GM18867 (cell line): ENCODE measurements around the gene TRIM3.

ENCODE experiments used
- ATAC-seq: cut with Tn5 transposase; IDR thresholded peaks from one replicate; pipeline ENCODE4 v1.9.1; 2021; ENCODE audit warnings: mild to moderate bottlenecking, moderate library complexity; ENCODE audit not compliant: unreplicated experiment

Gene TRIM3

DNA sequence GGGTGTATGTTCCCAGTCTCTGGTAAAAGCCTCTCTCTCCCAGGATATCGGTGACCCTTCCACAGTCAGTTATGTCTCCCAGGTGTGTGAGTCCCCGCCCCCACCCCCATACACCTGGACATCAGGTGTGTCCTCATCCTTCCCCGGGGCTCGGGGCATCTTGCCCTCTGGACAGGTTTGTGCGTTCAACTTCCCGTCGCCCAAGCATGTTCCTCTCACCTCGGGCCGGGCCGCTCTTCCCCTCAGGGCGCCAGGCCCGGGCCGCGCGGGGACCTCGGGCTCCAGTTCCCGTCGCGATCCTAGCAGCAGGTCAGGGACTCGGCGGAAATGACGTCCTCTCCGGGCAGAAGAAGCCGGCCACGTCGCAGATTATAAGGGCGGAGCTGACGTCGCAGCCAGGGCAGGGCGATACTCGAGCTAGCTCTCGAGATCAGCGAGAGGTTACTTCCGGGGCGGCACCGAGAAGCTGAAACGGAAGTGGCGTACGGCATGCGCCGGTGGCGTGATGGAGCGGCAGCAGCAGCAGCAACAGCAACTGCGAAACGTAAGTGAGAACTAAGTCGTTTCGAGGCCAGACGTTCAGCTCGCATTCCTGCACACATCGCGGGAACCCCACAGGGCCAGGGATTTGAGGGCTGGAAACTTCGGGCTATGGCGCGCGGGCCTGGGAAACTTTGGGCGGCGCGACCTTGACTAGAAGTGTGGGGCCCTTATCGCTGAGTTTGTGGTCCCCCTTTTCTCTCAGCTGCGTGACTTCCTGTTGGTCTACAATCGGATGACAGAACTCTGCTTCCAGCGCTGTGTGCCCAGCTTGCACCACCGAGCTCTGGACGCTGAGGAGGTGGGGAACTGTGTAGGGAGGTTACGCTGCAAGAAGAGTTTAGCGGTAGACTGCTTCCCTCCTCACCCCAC is 7.5 kb upstream of the TRIM3 start, which contains the start of the genes ARFIP2 and TIMM10B:
Gene ARFIP2 (minus strand): TSS at position 320 of the 912 bp plus-strand sequence. CDS start 910 bp downstream, outside the sequence.
Gene TIMM10B (plus strand): TSS at position 490 of the 912 bp plus-strand sequence. CDS start 16 bp downstream, at position 506.
- ATAC-seq: peak; percentile 99

DNA sequence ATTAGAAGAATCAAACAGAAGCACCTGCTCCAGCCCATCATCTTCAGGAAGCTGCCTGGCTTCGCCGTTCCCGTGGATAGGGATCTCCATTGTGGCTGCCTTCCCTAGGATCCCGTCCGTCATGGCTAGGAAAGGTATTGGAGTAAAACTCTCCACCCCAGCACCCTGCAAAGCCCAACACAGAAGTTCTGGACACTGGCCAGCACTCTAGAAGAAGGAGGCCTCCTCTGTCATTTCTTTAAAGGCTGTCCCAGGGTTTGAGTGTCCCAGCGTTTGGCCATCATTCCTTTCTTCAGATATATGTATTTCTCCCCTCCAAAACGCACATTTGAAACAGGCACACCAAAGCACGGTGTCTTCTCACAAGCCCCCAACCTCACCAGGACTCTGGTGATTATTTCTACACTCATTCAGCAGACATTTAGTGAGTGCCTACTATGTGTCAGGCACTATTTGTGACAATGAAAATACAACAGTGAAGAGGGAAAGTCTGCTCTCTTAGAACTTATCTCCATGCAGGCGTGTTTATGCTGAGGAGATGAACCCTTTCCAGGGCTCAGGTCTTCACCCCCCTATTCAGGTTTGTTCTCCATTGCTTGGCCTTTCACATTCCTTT is 6.7 kb upstream of the TRIM3 start:
- no peak for ATAC-seq

DNA sequence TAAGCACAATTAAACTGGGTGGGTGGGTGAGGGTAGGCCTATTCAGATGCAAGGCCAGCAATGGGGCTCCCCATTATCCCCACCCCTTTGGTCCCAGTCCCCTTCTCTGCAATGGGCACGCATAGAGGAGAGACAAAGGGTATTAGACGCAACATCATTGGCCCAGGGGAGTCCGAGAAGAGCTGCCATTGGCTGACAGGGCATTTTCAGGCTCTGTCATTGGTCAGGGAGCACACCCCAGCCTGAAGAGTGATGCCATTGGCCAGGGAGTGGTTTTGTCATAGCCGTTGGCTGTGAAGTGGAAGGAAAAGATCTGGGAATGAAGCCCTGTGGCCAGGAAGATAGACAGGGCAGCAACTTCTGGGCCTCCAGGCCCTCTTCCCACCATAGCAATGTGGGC is 2.8 kb upstream of the TRIM3 start:
- ATAC-seq: no peak

DNA sequence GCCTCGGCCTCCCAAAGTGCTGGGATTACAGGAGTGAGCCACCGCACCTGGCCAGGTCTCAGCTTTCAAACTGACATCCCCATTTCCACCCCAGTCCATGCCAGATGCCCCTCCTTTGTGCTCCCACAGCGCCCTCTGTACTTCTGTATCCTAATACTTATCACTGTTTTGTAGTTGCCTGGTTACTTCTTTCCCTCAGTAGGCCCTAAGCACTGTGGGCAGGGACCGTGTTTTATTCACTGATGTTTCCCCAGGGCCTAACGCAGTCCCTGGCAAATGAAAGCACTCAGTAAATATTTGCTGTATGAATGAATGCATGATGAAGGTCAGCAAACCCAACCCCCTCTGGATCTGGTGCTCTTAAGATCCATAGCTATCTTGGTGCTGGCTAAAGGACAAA is 2.2 kb upstream of the TRIM3 start:
- no peak for ATAC-seq

DNA sequence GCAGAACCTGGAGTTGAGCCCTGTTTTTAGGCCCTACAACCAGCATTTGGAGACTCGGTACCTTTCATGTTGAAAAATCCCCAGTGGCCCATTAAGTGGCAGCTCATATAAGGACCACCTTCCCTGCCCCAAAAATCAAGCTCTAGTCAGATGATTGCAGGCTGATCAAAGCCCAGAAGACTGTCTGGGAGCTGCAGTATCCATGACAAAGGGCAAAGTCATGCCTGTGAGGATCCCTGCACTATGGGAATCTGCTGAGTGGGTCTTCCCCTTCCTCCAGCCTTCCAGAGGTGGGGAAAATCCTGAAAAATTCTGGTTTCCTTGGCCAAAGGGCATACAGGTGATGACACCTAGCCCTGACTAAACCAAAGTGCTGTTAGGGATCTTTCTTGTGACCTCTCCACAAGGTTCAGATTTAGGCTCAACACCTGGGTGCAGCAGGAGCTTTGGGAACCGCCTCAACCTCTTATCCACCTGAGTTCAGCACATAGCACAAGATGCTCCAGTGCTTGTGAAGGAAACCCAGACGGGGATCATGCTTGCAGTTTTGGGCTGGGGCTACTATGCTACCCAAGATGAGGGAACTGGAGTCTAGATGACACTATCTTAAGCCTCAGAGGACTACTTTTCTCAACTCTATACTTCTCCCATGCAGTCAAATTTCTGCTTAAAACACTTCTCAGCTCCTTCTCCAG is 1.2 kb upstream of the TRIM3 start:
- no peak for ATAC-seq

DNA sequence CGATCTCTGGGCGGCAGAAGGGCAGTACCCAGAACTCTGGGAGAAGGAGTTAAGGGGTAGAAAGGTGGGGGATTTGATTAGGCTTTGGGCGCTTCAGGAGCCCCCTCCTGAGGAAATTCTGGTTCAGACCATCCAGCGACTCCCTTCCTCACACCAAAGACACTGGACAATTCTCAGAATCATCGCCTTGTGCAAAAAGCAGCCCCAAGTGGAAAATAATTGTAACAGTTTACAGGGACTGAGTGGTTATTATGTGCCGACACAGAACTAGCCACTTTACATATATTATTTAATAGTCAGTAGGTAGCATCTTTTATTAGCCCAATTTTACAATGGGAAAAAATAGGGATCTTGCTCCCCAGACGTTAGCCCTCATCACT is 662 bp upstream of the TRIM3 start:
- no peak for ATAC-seq

DNA sequence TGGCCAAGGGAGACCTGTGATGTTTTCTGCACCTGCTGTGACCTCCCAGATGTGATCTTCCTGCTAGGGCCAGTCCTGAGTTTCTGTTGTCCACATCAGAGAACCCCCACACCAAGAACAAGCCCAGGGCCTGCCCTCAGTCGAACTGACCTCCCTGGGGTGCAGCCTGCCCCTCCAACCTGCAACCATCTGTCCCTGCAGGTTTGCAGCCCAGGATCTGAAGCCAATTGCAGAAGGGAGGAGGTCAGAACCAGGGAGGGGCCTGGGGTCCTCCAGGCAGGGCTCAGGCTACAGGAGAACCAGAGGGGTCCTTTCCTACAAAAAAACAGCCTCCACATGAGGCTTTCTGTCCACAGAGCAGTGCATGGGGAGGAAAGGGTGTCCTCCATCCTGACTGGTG is 807 bp downstream of the TRIM3 start:
- no peak for ATAC-seq

DNA sequence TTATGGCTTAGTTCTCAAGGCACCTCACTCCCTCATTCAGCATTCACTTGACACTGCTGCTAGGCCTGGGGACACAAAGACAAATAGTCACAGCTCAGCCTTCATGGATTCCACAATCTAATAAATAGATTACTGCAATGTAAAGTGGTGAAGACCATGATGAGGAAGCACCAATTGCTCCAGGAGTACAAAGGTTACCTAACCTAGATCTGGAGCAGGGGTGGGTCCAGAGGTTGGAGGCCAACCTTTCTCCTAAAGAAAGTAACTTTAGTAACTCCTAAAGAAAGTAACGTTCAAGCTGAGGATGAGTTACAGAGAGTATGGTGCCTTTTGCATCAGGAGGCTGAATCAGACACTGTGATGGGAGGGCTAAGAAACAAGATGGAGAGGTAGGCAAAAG is 4.1 kb downstream of the TRIM3 start:
- ATAC-seq: no peak

DNA sequence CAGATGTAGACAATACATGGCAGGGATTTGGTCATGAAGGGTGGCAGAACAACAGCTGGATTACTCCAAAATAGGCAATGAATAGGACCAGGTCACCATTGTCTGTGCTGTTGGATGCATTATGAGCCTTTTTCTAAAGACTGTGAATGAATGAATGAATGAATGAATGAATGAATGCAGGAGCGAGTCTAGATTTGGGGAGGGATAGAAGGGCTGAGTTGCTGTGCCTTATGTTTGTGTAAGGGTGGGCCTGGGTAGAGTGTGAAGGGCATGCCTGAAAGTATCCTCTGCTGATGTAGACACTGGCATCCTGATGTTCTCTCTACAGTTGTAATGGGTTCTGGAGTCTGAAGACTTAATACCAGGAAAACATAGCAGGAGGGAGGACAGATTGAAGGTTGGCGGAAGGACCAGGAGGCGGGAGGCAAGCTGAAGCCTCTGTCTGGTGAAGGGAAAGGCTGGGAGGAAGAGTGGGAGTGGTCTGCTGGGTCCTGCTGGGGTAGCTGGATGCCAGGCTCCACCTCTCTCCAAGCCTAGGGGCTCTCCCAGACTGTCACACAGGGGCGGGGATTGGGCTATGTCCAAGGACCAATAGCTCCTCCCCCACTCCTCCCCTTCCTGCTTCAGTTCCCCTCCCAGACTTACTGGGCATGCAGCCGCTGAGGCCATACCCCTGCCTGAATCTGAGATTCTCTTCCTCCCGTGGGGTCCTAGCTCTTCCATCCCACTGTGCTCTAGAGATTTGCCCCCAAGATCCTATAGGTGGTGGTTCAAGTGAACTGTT is 4.8 kb downstream of the TRIM3 start:
- peak; percentile 53 for ATAC-seq

DNA sequence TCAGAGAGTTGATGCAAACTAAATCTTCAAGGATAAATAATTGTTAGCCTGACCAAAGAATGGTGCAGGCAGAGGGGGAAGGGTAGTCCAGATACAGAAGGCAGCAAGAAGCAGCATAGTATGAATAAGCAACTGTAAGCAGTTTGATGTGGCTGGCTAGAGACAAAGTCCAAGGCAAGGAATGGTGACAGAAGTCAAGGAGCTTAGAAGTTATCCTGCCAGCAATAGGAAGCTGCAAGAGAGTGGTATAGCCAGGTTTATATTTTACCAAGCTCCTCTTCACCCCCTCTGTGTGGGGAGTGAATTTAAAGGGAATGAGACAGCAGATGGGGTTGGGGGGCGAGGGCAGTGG is 14.7 kb downstream of the TRIM3 start:
- no peak for ATAC-seq

DNA sequence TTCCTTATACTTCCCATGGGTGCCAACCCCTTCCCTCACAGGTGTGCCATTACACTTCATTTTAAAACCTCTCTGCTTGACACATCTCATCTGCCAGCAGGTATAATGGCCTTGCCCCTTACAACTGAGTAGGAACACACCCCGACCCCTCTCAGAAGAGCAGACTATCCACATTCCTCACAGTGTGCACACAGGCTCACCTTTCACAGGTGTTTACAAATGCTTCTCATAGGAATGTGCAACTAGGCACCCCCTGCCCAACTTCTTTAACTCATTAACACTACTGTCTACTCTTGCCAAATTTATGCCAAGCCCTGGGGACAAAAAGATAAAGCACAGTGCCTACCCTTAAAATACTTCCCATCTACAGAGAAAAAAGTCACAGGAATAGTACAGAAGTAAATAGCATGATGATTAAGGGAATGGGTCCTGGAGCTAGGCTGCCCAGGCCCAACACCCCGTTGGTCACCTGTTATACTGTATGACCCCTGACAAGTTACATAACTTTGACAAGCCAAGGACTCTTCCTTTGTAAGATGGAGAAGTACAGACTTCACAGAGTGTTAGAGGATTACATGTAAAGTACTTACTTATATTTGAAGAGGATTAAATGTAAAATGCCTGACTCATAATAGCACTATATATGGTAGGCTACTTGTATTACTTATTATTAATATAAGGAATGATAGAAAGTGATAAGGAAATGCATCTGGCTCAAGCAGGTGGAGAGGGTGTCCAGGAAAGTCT is 15.2 kb downstream of the TRIM3 start:
- no peak for ATAC-seq

DNA sequence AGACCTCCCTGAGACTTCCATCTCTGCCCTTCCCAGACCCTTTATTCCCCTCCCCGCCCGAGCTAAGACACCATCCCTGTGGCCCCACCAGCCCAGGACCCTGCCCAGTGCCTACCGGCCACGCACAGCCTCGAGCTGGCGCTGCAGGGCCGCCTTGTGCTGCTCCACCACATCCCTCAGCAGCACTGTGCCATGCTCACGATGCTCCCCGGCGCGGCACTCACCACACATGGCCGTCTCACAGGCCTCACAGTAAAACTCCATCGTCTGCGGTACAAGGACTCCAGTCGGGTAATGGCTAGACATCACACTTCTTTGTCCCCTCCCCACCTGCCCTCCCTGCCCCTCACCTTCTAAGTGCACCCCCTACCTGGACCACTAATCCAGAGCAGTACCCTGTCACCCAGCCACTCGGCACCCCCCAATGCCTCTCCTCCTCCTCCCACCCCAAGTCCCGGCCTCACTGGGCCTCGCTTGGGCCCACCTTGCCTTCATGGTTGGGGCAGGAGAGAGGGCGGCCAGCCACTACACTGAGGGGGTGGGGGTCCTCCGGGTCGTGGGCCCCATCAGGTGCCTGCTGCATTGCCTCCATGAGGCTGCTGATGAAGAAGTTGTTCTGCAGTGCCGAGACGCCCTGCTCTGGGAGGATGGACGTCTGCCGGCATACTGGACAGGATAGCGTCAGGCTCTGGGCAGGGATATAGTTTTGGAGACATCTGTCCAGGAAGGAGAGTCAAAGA is 16.0 kb downstream of the TRIM3 start:
- ATAC-seq: no peak

DNA sequence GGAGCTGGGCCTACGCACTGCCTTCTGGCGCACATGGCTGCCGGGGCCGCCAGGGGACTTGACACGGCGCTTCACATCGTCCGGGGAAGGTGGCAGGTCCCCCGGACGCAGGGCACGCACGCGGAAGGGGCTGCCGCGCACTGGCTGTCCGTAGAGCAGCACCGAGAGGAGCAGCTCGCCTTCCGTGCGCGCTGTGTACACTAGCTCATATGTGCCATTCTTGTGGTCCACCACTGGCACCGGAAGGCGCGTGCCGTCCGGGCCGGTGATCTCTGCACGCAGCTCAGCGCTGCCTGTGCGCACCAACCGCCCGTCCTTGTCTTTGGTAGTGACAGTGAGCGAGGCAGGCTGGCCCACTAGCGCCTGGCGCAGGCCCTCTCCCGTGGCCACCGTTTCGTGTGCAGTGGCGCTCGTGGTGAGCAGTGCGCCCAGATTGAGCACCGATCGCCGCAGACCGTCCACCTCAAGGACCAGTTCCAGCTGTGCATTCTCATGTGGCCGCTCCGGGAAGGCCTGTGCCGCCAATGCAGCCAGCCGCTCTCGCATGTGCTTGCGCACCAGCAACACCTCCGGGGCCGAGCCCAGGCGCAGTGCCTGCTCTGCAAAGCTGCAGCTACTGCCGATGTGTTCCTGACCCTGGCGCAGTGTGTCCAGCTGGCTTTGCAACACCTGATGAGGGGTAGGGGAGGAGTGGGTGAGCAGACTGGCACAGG is 17.2 kb downstream of the TRIM3 start:
- ATAC-seq: no peak

DNA sequence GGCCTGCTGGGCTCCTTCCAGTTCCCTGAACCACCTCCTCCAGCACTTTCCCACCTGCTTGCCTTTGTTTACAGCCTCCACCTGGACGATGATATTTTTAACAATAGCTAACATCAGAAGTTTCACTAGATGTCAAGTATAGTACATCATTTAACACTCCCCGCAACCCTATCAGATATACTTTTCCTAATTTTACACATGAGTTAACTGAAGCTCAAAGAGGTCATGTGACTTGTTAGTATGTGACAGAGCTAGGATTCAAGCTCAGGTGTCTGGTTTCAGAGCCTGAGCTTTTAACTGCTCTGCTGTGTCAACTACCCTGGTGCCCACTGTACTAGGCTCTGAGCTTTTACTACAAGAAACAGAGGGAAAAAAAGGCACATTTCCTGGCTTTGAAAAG is 18.7 kb downstream of the TRIM3 start:
- no peak for ATAC-seq

DNA sequence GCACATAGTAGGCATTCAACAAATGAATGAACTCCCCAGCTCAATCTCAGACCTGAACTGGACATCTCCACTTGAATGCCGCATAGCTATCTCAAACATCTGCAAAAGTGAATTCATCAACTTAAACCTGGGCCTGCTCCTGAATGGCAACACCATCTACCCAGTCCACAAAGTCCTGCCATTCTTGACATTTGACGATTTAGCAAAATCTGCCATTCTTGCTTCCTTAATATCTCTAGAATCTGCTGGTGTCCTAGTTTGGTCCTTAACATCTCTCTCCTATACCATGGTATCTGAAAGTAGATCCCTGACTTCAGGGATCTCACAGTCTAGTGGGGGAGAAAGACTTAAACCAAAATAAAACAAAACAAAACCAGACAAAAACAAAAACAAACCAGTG is 20.6 kb downstream of the TRIM3 start:
- ATAC-seq: no peak

DNA sequence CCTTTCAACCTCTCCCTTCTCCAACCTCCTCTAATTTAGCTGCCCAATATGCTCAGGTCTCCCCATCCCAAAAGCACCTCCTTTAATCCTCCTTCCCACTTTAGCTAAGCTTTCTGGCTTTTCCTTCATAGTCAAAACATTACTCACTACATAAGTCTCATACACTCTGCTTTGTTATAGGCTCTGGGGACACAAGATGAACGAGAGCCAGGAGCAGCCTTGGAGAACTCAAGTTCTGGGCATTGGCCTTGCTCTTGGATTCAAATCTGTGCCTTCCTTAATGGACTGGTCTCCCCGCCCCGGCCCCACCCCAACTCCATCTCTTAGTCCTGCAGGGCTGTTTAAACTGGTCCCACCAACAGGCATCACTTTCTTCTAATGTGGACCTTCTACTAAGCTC is 21.5 kb downstream of the TRIM3 start:
- no peak for ATAC-seq

DNA sequence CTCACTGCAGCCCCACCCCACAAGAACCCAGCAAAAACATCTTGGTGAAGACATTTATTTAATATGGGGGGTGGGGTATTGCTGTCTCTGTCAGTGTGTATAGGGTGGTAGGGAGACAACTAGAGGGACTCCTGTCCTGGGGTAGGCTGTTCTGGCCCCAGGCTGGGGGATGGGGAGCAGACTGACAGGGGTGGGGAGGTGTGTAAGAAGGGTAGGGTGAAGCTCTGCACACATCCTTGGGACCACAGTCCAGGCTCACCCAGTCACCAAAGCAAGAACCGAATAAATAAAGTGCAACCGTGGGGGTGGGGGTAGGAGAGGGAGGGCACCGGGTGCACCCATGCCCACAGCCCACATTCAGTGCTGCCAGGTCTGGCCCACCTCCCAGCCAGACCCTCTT is 25.2 kb downstream of the TRIM3 start:
- no peak for ATAC-seq

DNA sequence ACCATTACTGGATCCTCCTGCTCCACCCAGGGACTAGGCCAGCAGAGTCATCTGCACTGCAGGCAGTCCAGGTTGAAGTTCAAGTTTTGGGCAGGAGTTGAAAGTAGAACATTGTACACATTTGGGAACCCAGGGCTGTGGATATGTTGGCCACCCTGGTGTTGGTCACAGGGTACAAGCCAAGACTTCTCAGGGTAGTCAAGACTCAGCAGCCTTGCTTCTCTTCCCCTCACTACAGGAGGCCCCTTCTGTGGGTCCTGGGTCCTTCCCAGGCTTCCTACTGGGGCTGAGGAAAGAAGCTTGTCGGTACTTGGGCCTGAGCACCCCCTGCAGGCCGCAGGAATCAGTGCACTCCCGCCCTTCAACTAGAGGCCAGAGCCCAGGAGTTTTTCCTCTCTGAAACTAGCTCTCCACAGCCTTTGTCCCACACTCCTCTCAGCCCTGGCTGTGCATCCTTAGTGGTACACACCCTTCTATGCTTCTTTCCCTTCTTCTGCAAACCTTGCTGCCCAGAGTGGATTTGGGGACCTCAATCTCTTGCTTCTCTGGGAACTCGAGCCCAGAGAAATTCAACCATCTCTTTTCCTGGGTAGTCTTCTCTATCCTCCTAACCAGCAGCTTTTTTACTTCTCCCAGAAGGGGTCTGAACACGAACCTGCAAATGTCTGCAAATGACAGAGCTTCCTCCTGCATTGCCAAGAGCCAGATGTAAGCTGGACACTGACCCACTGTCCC is 30.3 kb downstream of the TRIM3 start:
- ATAC-seq: peak; percentile 82
